ENCODE measurements around the gene PHACTR3.

The PHACTR3 gene

GRCh38 chr20:59784365-59784764 is 180.0 kb downstream of the PHACTR3 start:
- DNase-seq = no peak

- DNase-seq = no peak
Observed at GRCh38 chr20:59784791-59785668, 180.7 kb downstream of the PHACTR3 start.

- no peak for DNase-seq
Observed at GRCh38 chr20:59785669-59785959, 181.3 kb downstream of the PHACTR3 start.

GRCh38 chr20:59785986-59786795 is 181.9 kb downstream of the PHACTR3 start:
- DNase-seq = no peak

- DNase-seq = no peak
Observed at GRCh38 chr20:59786801-59787537, 182.6 kb downstream of the PHACTR3 start.

GRCh38 chr20:59787538-59787890 is 183.2 kb downstream of the PHACTR3 start:
- DNase-seq = no peak

- DNase-seq = no peak
Observed at GRCh38 chr20:59788196-59788735, 183.9 kb downstream of the PHACTR3 start.

GRCh38 chr20:59788811-59789397 is 184.6 kb downstream of the PHACTR3 start:
- no peak for DNase-seq

- no peak for DNase-seq
Observed at GRCh38 chr20:59789686-59790085, 185.3 kb downstream of the PHACTR3 start.

GRCh38 chr20:59790346-59790745 is 186.0 kb downstream of the PHACTR3 start:
- DNase-seq = no peak

GRCh38 chr20:59792300-59792699 is 188.0 kb downstream of the PHACTR3 start:
- no peak for DNase-seq

- no peak for DNase-seq
Observed at GRCh38 chr20:59794555-59794954, 190.2 kb downstream of the PHACTR3 start.

GRCh38 chr20:59800309-59800708 is 196.0 kb downstream of the PHACTR3 start:
- DNase-seq = no peak

GRCh38 chr20:59802018-59802417 is 197.7 kb downstream of the PHACTR3 start:
- DNase-seq = no peak

- no peak for DNase-seq
Observed at GRCh38 chr20:59802471-59803221, 198.3 kb downstream of the PHACTR3 start.

GRCh38 chr20:59804347-59804746 is 200.0 kb downstream of the PHACTR3 start:
- no peak for DNase-seq

- no peak for DNase-seq
Observed at GRCh38 chr20:59804871-59805665, 200.7 kb downstream of the PHACTR3 start.

GRCh38 chr20:59805786-59806577 is 201.6 kb downstream of the PHACTR3 start:
- DNase-seq = no peak

GRCh38 chr20:59806578-59806975 is 202.2 kb downstream of the PHACTR3 start:
- DNase-seq = no peak

All from COR-L47 (cell line).